Measurements from ENCODE around the gene ALOXE3.

- no peak for TF ChIP-seq CTCF (IDR thresholded peaks at IDR 0.05; ENCODE audit: low read length)
- TF ChIP-seq EZH2 (IDR thresholded peaks at IDR 0.05; ENCODE audit: borderline replicate concordance, low read length): no peak
Measured at GRCh38 chr17:8137645-8138373, 19.5 kb upstream of the ALOXE3 start.
